Small intestine (tissue), 7 donors: Measurements from ENCODE around the gene VEPH1. TPM values are rescaled to one million over a fixed set of nuclear protein-coding genes. Genes with fewer than 3 reads are reported as not detected.

ENCODE experiments used
- DNase-seq, 2 donors: peaks; one replicate each; pipeline versions ENCODE4 v3.0.0 to v3.0.0-alpha.2; 2013
- FAIRE-seq: peaks from 2 replicates; lab custom pipeline; 2012; peaks lifted over from hg19 to GRCh38; lab: Jason Lieb, UNC
- H3K27ac ChIP-seq, 3 donors: one replicate each; pipeline ENCODE4 v1.5.1; 2013; ENCODE audit warnings: low read length in 2 of 3, mild to moderate bottlenecking in 2 of 3, control low read depth in 1 of 3, inconsistent platforms in 1 of 3, low read depth in 1 of 3, moderate library complexity in 1 of 3
- H3K27me3 ChIP-seq, 3 donors: one replicate each; pipeline ENCODE4 v1.6.1; 2013; ENCODE audit warnings: low read length in 3 of 3, inconsistent platforms in 1 of 3; ENCODE audit not compliant: control insufficient read depth in 3 of 3, insufficient read depth in 3 of 3
- H3K36me3 ChIP-seq, 3 donors: one replicate each; pipeline ENCODE4 v1.6.1; 2013; ENCODE audit warnings: low read length in 3 of 3, inconsistent platforms in 1 of 3, low read depth in 1 of 3, mild to moderate bottlenecking in 1 of 3, moderate library complexity in 1 of 3; ENCODE audit not compliant: control insufficient read depth in 3 of 3, insufficient read depth in 2 of 3
- H3K4me1 ChIP-seq, 3 donors: one replicate each; pipeline ENCODE4 v1.6.1; 2013; ENCODE audit warnings: low read length in 2 of 3, inconsistent platforms in 1 of 3, low read depth in 1 of 3, mild to moderate bottlenecking in 1 of 3, moderate library complexity in 1 of 3; ENCODE audit not compliant: control insufficient read depth in 3 of 3, insufficient read depth in 2 of 3
- H3K4me3 ChIP-seq, 3 donors: one replicate each; pipeline ENCODE4 v1.5.1; 2013; ENCODE audit warnings: low read length in 3 of 3, control low read depth in 1 of 3, inconsistent platforms in 1 of 3, low read depth in 1 of 3, mild to moderate bottlenecking in 1 of 3, moderate library complexity in 1 of 3
- H3K9me3 ChIP-seq, 2 donors: one replicate each; pipeline ENCODE4 v1.6.1; 2013; ENCODE audit warnings: low read depth in 1 of 2, low read length in 1 of 2; ENCODE audit not compliant: control insufficient read depth in 2 of 2, insufficient read depth in 1 of 2
- WGBS, 3 donors: extraction: QIAGEN DNeasy Blood & Tissue Kit; methylation state at CpG; one replicate each; pipeline ENCODE4 v1.1.7; 2013; 5-methylcytosine and 5-hydroxymethylcytosine counted together
- polyA plus RNA-seq, 4 donors: library from polyadenylated mRNA; stranded (reverse) in 3 of 4; unstranded in 1 of 4; fragments of 200-250 nt in 3 of 4; fragments of 120-200 nt in 1 of 4; gene quantifications; one replicate each; pipeline versions ENCODE4 v1.2.1 to v1.2.3, GENCODE V29; 2013
- donor health status: healthy with polysubstance abuse.
- donor health status: control.
- donor health status: control.
- donor health status: Bipolar disorder and iron deficiency.
- donor health status: healthy.

Gene VEPH1
- polyA plus RNA-seq, 4 donors = 0.04 to 0.18 TPM; not detected in 2

DNA sequence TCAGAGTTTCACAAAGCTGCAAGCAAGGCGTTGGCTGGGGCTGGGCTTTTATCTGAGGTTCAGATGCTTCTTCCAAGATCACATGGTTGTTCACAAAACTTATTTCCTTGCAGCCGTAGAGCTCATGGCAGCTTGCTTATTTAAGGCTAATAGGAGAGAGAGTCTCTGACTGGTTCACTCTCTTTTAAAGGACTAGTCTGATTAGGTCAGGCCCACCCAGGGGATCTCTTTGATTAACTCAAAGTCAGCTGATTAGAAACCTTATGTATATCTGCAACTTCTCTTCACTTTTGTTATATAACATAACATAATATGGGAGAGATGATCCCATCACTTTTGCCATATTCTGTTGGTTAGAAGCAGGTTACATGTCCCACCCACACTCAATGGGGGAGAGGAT lies 243.4 kb downstream of the VEPH1 start:
- Histone ChIP-seq H3K9me3 (no peaks in the 10 kb centered on the region), H3K36me3 (no peaks in the 10 kb centered on the region), H3K4me1 (no peaks in the 10 kb centered on the region), H3K27me3 (no peaks in the 10 kb centered on the region), H3K27ac (no peak overlapping the region), H3K4me3 (no peak overlapping the region)
- DNase-seq (no peak), FAIRE-seq (no peak)
- 60 to 70% (median 68%) methylated on average over 2 of the region's 2 CpGs for WGBS, 3 donors

DNA sequence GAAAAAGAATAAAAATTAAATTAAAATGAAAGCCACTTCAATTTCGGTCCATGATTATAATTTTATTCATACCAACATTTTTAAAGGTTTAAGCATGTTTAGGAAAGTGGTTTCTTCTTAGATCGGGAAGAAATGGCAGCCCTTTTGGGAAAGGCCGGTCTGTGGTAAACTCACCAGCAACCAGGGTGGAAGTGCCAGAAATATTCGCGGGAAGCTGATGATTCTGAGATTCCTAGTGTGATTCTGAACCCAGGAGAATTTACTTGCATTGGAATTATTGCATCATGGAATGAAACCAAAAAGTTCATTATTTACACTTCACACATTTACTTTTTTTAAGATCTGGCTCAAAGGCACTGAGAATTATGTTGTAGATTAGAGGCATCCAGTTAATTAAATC lies 246.1 kb downstream of the VEPH1 start:
- Histone ChIP-seq H3K27me3 (no peaks in the 10 kb centered on the region), H3K9me3 (no peaks in the 10 kb centered on the region), H3K4me3 (no peak overlapping the region), H3K27ac (no peak overlapping the region), H3K4me1 (no peaks in the 10 kb centered on the region), H3K36me3 (no peaks in the 10 kb centered on the region)
- no peak for FAIRE-seq
- 88 to 96% (median 89%) methylated on average over 5 of the region's 5 CpGs for WGBS, 3 donors
- DNase-seq = no peak

DNA sequence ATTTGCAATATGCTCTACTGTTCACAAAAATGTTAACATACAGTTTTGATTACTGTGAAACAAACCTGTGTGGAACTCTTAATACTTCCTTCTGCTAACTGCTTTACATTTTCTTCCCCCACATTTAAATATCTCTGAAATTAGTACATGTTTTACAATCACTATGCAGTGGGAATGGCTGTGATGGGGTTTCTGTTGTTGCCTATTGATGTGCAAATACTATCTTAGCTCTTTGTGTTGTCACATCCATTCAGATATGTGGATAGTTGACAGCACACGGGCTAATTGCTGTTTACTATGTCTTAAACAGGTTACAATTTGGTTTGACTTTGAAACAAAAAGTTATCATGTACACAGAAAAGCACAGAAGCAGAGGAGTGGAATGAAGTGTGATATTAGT lies 247.4 kb downstream of the VEPH1 start:
- H3K4me1 ChIP-seq = no peaks in the 10 kb centered on the region
- no peak overlapping the region for H3K4me3 ChIP-seq
- H3K27me3 ChIP-seq = no peaks in the 10 kb centered on the region
- H3K9me3 ChIP-seq = no peaks in the 10 kb centered on the region
- no peak overlapping the region for H3K27ac ChIP-seq
- DNase-seq (no peak), FAIRE-seq (no peak)
- WGBS, 3 donors = 31 to 36% (median 35%) methylated on average over 1 of the region's 1 CpG
- H3K36me3 ChIP-seq = no peaks in the 10 kb centered on the region

DNA sequence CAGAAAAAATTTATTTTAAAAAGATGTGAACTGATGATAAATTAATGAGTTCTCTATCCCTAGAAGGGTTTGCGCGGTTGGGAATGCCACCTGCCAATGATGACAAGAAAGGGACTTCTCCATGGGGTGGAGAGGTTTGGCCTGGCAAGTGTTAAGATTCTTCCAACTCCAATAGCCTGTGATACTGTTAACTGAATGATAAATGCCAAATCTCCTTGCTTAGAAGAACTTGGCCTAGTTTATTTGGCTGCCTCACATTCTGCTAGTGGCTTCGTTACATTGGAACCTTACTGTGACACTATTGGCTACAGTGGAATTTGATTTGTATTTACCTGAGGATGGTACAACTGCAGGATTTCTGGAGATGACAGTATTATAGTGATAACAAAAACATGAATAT lies 251.5 kb downstream of the VEPH1 start:
- Histone ChIP-seq H3K27me3 (no peaks in the 10 kb centered on the region), H3K4me1 (no peaks in the 10 kb centered on the region), H3K4me3 (no peak overlapping the region), H3K27ac (no peak overlapping the region), H3K36me3 (no peaks in the 10 kb centered on the region), H3K9me3 (no peaks in the 10 kb centered on the region)
- no peak for DNase-seq
- WGBS, 3 donors = 78 to 95% (median 93%) methylated on average over 3 of the region's 3 CpGs
- no peak for FAIRE-seq

GRCh38 chr3:157249606-157250005 lies 253.6 kb downstream of the VEPH1 start:
- no peaks in the 10 kb centered on the region for H3K4me1 ChIP-seq
- 85 to 93% (median 92%) methylated on average over 5 of the region's 5 CpGs for WGBS, 3 donors
- no peak overlapping the region for H3K27ac ChIP-seq
- no peaks in the 10 kb centered on the region for H3K27me3 ChIP-seq
- H3K4me3 ChIP-seq = no peak overlapping the region
- FAIRE-seq (no peak), DNase-seq (no peak)
- H3K9me3 ChIP-seq = no peaks in the 10 kb centered on the region
- no peaks in the 10 kb centered on the region for H3K36me3 ChIP-seq

DNA sequence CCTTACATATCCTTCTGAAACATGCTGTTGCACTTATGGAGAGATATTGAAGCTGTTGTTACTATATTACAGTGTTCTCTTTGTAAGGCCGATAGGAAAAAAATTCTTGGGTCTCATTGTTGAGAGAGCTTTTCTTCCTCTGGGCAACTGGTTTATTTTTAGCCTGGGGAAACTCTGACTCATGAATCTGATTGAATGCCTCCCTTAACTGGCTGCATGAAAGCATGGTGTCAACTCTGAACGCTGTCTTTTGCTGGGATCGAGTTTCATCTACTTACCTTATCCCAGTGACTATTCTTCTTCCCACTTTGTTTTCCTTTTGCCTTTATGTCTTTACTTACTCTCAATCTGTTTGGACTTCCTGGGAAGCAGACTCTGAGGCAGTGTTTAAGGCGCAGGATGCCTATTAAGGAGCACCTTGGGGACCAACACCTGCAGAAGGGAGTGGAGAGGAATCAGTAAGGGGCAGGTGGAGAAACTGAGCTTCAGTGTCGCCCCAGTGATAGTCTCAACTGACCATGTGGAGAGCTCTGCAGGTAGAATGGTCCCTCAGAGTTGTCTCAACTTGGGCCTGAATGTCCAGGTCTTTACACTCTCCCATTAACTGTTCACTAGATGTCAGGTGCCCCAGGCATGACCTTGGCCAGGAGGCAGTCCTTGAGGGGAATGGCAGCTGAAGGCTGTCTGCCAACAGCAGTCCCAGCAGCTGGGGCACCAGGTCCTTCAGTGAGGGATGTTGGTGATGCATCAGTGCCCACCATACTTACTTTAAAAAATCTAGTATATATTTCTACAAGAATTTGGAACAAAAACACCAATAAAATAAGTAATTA lies 254.4 kb downstream of the VEPH1 start:
- peak overlapping the region in 1 of 3 donors; percentile 23 for H3K27ac ChIP-seq

DNA sequence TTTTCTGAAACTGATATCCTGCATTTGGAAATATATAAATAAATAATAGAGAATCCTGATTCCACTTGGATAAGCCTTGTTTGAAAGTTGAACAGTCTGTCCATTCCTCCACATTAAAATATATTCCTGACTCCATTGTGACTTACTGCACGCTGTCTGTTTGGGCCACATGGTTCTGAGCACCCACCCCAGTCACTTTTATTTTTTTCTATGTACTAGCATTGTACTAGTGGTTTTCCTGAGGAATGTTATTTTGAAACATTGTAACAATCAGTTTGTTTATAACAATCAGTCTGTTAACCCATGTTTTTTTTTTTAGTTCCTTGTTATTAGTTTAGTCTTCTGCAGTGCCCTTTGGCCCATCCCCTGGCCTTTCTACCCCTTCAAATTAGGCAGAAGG lies 255.8 kb downstream of the VEPH1 start:
- no peak for FAIRE-seq
- no peak for DNase-seq
- no peaks in the 10 kb centered on the region for H3K36me3 ChIP-seq
- H3K4me1 ChIP-seq = no peaks in the 10 kb centered on the region
- no peaks in the 10 kb centered on the region for H3K27me3 ChIP-seq
- no peaks in the 10 kb centered on the region for H3K9me3 ChIP-seq
- no peak overlapping the region for H3K27ac ChIP-seq
- 80 to 90% (median 85%) methylated on average over 1 of the region's 1 CpG for WGBS, 3 donors
- H3K4me3 ChIP-seq = no peak overlapping the region

More for the DNA sequence above, 254.4 kb downstream of the VEPH1 start:
- H3K4me3 ChIP-seq = no peak overlapping the region
- H3K9me3 ChIP-seq = no peaks in the 10 kb centered on the region
- H3K27me3 ChIP-seq = no peaks in the 10 kb centered on the region
- WGBS, 3 donors = 63 to 78% (median 71%) methylated on average over 5 of the region's 5 CpGs
- H3K36me3 ChIP-seq = no peaks in the 10 kb centered on the region
- FAIRE-seq (no peak), DNase-seq (peak in 1 of 2 donors; percentile 0)
- H3K4me1 ChIP-seq = no peaks in the 10 kb centered on the region

GRCh38 chr3:157242836-157243235 lies 260.4 kb downstream of the VEPH1 start:
- 85 to 89% (median 88%) methylated on average over 1 of the region's 1 CpG for WGBS, 3 donors
- FAIRE-seq (no peak), DNase-seq (no peak)
- Histone ChIP-seq H3K9me3 (no peaks in the 10 kb centered on the region), H3K36me3 (no peaks in the 10 kb centered on the region), H3K4me3 (no peak overlapping the region), H3K27me3 (no peaks in the 10 kb centered on the region), H3K27ac (no peak overlapping the region), H3K4me1 (no peaks in the 10 kb centered on the region)

DNA sequence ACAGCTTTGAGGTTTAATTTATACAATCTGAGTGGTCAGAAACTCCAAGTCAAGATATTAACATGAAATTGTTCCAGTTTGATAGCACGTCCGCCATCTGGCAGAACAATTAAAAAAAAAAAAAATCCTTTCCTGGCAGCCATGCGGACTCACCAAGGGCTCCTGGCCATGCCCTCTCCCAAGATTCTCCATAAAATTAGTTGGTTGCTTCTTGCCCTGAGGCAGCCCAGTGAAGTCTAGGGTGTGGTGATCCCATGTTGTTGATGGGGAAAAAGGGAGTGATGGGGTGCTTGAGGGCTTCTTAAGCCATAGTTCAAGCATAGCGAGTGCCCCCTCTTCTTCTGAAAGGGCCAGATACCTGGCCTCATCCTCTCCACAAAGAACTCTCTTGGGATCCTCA lies 261.6 kb downstream of the VEPH1 start:
- no peak overlapping the region for H3K27ac ChIP-seq
- 78 to 97% (median 89%) methylated on average over 4 of the region's 4 CpGs for WGBS, 3 donors
- DNase-seq (no peak), FAIRE-seq (no peak)
- H3K36me3 ChIP-seq = no peaks in the 10 kb centered on the region
- H3K4me1 ChIP-seq = no peaks in the 10 kb centered on the region
- no peaks in the 10 kb centered on the region for H3K27me3 ChIP-seq
- no peak overlapping the region for H3K4me3 ChIP-seq
- H3K9me3 ChIP-seq = no peaks in the 10 kb centered on the region
